Measurements from ENCODE around the gene FBXW5.

The FBXW5 gene

DNA sequence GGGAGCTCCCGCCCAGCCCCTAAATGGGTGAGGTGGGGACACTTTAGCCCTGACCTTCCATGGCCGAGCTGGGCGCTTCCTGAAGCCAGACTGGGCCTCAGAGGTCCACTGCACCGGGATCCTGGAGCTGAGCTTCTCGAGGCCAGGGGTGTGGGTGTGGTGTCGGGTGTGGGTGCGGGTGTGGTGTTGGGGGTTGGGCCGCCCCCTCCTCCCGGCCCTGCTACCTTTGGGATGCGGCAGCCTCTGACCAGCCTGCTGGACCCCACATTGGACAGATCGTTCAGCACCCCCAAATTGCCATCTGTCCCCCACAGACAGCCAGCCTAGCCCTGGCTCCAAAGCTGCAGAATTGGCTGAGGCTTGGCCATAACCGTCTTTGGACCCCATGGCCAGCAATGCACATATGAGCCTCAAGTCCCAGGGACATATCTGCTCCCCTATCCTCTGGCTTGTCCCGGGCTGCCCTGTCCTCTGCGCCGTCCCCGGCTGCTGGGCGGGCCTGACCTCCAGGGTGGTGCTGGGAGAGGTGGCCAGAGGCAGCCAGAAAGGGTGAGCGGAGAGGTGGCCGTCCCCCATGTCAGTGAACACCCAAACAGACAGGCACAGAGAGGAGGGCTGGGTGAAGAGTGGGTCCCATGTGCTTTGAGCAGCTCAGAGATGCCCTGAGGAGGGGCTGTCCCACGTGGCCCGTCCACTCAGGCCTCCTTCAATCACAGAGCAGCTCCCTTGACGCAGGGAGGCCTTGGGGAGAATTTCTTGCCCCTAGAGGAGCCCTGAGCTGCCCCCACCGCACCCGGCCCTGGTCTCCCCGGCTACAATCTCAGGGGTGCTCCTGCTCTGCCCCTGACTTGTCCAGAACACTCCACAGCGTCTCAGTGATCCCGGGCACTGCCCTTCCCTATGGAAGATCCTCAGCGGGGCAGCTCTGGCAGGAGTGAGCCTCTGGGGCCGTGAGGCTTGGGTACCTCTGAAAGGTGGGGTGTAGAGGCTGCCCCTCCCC is 29.4 kb upstream of the FBXW5 start:
- Mint-ChIP-seq H3K9me3 (no peaks in the 10 kb centered on the region), H3K4me3 (peak overlapping the region in 1 of 2 donors; percentile 83), H3K27me3 (no peaks in the 10 kb centered on the region), H3K36me3 (ENCODE audit: insufficient read depth) (no peaks in the 10 kb centered on the region), H3K4me1 (ENCODE audit: low read depth in 2 of 2) (peaks cover 6 to 24% of the 10 kb centered on the region in 2 donors), H3K27ac (peak overlapping the region in 1 of 2 donors; percentile 87)
- DNase-seq (no peak), ATAC-seq (replicated peaks) (no peak)

DNA sequence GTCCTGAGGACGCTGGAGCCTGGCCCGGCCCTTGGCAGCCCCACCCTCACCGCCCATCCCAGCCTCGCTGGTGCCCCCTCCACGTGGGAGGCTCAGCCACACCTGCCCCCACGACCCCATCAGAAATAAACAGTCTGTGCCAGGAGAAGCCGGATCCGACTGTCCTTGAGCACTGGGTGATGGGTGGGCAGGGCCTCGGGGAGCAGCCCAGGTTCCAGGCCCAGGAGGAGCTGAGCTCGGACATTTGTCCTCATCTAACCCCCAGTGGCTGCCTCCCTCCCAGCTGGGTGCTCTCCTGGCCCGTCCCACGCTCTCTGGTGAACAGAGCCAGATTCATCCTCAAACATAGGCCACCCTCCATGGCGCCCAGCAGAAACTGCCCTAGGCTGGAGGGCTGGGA is 28.2 kb upstream of the FBXW5 start:
- ATAC-seq (replicated peaks) = no peak
- H3K27me3 Mint-ChIP-seq = no peaks in the 10 kb centered on the region
- no peak for DNase-seq
- H3K27ac Mint-ChIP-seq = peak overlapping the region in 1 of 2 donors; percentile 73
- no peaks in the 10 kb centered on the region for H3K36me3 Mint-ChIP-seq (ENCODE audit: insufficient read depth)
- H3K4me3 Mint-ChIP-seq = no peak overlapping the region
- no peaks in the 10 kb centered on the region for H3K9me3 Mint-ChIP-seq
- peaks cover 6 to 25% of the 10 kb centered on the region in 2 donors for H3K4me1 Mint-ChIP-seq (ENCODE audit: low read depth in 2 of 2)

DNA sequence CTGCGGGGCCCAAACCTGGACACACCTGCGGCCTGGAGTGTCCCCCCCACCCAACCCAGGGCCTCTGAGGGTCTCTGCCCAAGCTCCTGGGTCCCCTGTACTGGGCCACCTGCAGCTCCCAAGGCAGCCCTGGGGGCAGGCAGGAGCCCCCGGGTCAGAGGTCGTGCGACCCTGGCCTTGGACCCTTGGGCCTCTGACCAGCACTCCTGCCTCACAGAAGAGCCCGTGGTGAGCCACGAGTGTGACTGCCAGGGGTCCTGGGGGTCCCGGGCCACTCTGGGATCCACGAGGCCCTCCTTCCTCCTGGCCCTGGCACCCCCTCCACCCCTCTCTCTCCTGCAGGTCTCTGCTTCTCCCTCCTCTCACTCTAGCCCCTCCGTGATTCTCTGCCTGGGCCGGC is 27.8 kb upstream of the FBXW5 start:
- peaks cover 6 to 23% of the 10 kb centered on the region in 2 donors for H3K4me1 Mint-ChIP-seq (ENCODE audit: low read depth in 2 of 2)
- H3K4me3 Mint-ChIP-seq = no peak overlapping the region
- ATAC-seq (replicated peaks) (no peak), DNase-seq (no peak)
- H3K27me3 Mint-ChIP-seq = no peaks in the 10 kb centered on the region
- H3K9me3 Mint-ChIP-seq = no peaks in the 10 kb centered on the region
- H3K27ac Mint-ChIP-seq = peak overlapping the region in 1 of 2 donors; percentile 73
- peaks cover under 1% of the 10 kb centered on the region for H3K36me3 Mint-ChIP-seq (ENCODE audit: insufficient read depth)

DNA sequence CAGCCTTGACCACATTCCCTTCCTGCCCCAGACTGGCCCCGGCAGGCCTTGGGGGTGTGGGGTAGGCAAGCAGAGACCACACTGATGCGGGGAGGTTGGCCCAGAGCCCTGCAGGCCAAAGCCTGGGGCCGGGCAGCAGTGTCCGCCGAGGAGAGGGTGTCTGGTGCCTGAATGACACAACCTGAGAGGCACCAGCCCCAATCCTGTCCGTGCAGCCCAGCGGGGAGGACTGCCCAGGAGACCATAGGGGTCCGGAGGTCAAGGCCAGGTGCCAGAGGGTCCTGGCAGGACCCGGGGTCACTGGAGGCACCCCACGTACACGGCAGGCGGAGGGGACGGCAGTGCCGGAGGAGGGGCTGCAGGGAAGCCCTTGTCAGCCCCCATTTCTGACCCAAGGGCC is 27.2 kb upstream of the FBXW5 start:
- no peak for ATAC-seq (replicated peaks)
- Mint-ChIP-seq H3K27me3 (no peaks in the 10 kb centered on the region), H3K9me3 (no peaks in the 10 kb centered on the region), H3K36me3 (ENCODE audit: insufficient read depth) (peaks cover 4% of the 10 kb centered on the region), H3K4me1 (ENCODE audit: low read depth in 2 of 2) (peaks cover 10 to 25% of the 10 kb centered on the region in 2 donors), H3K27ac (no peak overlapping the region), H3K4me3 (no peak overlapping the region)
- DNase-seq = no peak

DNA sequence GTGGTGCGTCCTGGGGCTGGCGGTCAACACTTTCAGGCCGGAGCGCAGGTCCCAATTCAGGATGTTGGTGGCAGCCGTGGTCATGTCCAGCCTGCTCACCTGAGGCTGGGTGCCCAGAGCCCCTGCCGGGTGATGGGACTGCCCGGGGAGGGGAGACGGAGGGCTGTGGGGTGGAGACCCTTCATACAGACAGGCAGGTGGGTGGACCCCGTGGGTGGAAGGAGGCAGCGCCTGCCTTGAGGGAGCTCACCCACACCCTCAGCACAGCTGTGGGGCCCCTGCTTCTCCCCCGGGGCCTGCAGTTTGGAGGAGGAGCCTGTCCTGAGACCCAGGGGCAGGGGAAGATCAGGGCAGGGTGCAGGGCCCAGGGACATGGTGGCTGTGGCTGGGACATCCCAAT is 25.8 kb upstream of the FBXW5 start:
- H3K27ac Mint-ChIP-seq = peak overlapping the region in 1 of 2 donors; percentile 53
- H3K9me3 Mint-ChIP-seq = no peaks in the 10 kb centered on the region
- no peaks in the 10 kb centered on the region for H3K27me3 Mint-ChIP-seq
- H3K36me3 Mint-ChIP-seq (ENCODE audit: insufficient read depth) = peaks cover 16% of the 10 kb centered on the region
- ATAC-seq (replicated peaks) (no peak), DNase-seq (no peak)
- H3K4me1 Mint-ChIP-seq (ENCODE audit: low read depth in 2 of 2) = peaks cover 19 to 24% of the 10 kb centered on the region in 2 donors
- no peak overlapping the region for H3K4me3 Mint-ChIP-seq

DNA sequence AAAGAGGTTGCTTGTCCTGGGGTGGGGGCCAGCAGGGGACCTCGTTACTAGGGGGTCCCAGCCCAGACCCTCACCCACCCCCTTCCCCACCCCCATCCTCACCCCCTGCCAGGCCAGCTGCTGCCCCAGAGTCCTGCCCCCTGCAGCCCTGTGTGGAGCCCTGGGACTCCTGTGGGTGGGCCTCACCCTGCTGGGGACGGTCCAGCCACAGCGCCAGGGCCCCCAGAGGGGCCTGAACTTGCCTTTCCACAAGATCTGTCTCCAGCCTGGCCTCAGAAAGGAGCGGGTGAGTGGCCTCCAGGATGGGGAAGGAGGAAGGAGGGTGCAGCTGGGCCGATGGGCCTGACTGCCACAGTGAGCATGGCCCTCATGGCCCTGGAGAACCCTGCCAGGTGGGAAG is 25.2 kb upstream of the FBXW5 start:
- Mint-ChIP-seq H3K9me3 (no peaks in the 10 kb centered on the region), H3K4me3 (no peak overlapping the region), H3K4me1 (ENCODE audit: low read depth in 2 of 2) (peaks cover 16 to 21% of the 10 kb centered on the region in 2 donors), H3K36me3 (ENCODE audit: insufficient read depth) (peaks cover 16% of the 10 kb centered on the region), H3K27ac (peak overlapping the region in 1 of 2 donors; percentile 53), H3K27me3 (no peaks in the 10 kb centered on the region)
- DNase-seq = no peak
- no peak for ATAC-seq (replicated peaks)

DNA sequence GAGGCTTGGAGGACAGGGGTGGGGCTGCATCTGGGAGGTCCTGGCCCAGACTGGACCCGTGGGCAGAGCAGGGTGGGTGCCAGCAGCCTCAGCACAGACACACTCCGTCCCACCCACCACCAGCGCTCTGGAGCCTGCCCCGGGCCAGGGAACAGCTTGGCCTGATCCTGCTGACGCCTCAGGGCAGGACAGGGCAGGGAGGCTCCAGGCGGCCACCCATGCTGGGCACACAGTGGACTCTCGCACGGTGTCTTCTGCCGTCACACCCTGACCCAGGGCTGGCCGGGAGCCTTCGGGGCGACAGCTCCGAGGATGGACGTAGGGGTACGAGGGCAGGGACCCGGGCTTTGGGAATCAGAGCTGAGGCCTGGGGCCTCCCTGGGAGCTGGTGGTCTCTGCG is 24.6 kb upstream of the FBXW5 start:
- H3K27ac Mint-ChIP-seq = no peak overlapping the region
- H3K4me3 Mint-ChIP-seq = no peak overlapping the region
- H3K27me3 Mint-ChIP-seq = no peaks in the 10 kb centered on the region
- H3K36me3 Mint-ChIP-seq (ENCODE audit: insufficient read depth) = peaks cover 16% of the 10 kb centered on the region
- H3K4me1 Mint-ChIP-seq (ENCODE audit: low read depth in 2 of 2) = peaks cover 16 to 27% of the 10 kb centered on the region in 2 donors
- no peak for ATAC-seq (replicated peaks)
- no peaks in the 10 kb centered on the region for H3K9me3 Mint-ChIP-seq
- no peak for DNase-seq

DNA sequence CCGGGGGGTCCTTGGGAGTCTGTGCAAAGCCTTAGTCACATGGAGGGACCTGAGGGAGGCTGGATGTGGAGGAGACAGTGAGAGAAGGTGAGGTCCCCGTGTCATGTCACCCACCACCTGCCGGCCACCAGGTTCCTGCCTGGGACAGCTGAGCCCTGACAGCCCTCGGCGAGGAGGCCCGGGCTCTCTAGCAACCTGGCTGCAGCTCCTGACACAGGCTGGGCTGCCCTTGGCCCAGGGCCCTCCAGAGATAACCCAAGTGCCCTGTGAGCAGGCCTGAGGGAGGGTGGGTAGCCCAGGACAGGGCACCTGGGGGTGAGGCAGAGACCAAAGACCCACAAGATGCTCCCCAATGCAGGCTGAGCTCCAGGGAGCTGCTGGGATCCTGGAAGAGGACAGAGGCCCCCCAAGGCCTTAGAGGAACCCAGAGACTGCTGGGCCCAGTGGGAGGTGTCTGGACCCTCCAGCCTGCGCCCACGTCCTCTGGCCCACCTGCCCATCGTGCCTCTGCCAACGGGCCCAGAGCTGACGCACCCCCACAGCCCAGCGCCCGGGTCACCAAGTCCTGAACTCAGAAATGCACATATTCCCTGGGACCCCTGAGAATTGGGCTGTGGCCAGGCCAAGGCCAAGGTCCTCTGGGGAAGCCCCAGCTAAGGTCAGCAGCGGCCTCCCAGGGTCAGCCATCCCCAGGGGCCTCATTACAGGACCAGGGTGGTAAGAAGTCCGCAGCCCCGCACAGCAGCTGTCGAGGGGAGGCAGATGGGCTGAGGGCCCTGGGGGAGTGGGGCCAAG is 24.0 kb upstream of the FBXW5 start:
- H3K4me1 Mint-ChIP-seq (ENCODE audit: low read depth in 2 of 2) = peaks cover 16 to 27% of the 10 kb centered on the region in 2 donors
- H3K4me3 Mint-ChIP-seq = no peak overlapping the region
- no peak for DNase-seq
- H3K27me3 Mint-ChIP-seq = no peaks in the 10 kb centered on the region
- no peak overlapping the region for H3K27ac Mint-ChIP-seq
- H3K36me3 Mint-ChIP-seq (ENCODE audit: insufficient read depth) = peaks cover 16% of the 10 kb centered on the region
- H3K9me3 Mint-ChIP-seq = no peaks in the 10 kb centered on the region
- no peak for ATAC-seq (replicated peaks)

DNA sequence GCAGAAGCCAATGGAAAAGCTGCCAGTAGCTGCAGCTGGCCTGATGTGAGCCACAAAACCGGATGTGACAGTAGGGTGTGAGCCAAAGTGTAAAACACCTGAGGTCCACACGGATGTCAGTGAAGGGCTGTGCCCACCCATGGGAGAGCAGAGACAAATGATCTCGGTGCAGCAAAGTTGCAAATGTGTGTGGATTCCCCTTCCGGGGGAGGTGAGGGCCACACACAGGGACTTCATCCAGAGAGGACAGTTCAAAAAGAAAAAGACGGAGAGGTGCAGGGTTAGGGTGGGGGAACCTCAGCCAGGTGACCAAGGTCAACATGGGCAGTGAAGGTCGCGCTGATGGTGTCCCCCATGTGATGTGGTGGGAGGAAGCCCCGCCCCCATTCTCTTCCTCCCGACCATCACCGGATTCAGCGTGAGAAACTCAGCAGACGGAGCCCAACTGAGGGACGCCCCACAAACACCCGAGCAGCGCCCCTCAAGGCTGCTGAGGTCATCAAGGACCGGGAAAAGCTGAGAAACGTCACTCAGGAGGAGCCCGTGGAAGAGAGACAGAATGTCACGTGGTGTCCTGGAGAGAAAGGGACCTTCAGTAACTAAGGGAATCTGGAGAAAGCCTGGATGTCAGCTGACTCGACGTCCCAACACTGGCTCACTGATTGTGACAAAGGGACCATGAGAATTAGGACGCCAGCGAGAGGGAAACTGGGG is 21.4 kb upstream of the FBXW5 start:
- Mint-ChIP-seq H3K4me3 (peak overlapping the region; percentile 84 to 85), H3K36me3 (ENCODE audit: insufficient read depth) (peaks cover 16% of the 10 kb centered on the region), H3K4me1 (ENCODE audit: low read depth in 2 of 2) (peaks cover 33 to 43% of the 10 kb centered on the region in 2 donors), H3K27me3 (no peaks in the 10 kb centered on the region), H3K27ac (peak overlapping the region; percentile 91 to 94), H3K9me3 (no peaks in the 10 kb centered on the region)
- DNase-seq = peak; percentile 47 to 60 (median 55)
- ATAC-seq (replicated peaks) = peak; percentile 89

DNA sequence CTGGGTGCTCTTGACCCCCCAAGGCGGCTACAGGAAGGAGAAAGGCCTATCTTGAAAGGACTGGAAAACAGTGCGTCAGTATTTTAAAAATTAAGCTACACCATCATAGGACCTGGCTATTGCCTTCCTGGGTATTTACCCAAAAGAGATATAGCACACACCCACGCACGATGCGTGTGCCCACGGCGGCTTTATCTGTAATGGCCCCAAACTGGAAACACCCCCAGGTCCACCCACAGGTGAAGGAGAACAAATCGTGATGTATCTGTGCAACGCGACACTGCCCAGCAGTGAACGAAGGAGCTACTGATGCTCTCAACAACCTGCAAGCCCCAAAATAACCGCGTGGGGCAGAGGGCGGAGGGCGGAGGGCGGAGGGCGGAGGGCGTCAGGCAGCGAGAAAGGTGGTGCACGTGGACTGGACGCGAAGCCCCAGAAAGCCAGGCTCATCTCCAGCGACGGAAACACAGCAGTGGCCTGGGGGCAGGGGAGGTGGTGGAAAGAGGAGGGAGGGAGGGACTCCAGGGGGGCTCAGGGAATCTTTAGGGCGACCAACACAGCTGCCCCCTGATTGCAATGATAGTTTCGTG is 20.4 kb upstream of the FBXW5 start:
- no peak for ATAC-seq (replicated peaks)
- H3K36me3 Mint-ChIP-seq (ENCODE audit: insufficient read depth) = peaks cover 21% of the 10 kb centered on the region
- peak overlapping the region; percentile 35 to 94 for H3K27ac Mint-ChIP-seq
- no peak for DNase-seq
- H3K27me3 Mint-ChIP-seq = no peaks in the 10 kb centered on the region
- H3K4me3 Mint-ChIP-seq = peak overlapping the region; percentile 84 to 85
- H3K9me3 Mint-ChIP-seq = no peaks in the 10 kb centered on the region
- peaks cover 43 to 50% of the 10 kb centered on the region in 2 donors for H3K4me1 Mint-ChIP-seq (ENCODE audit: low read depth in 2 of 2)

DNA sequence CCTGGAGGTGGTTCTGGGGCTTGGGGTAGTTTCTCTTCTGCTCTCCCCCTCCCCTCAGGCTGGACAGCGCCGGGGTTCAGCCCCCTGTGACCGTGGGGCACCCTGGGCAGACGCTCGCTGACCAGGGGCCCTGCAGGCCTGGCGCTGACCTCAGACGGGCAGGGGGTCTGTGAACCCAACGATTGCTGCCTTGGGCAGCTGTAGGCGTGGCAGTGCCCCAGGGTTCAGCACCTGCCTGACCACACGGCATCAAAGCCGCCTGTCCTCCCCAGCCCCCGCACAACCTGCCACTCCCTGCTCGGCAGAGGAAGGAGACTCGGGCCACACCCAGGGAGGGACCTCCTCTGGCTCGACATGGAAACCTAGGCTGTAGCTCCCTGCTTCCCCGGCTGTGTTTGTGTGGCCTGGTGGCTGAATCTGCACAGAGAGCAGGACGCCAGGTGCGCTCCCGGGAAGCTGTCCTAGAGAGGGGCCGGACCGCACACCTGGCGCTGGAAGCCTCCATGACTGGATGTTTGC is 19.7 kb upstream of the FBXW5 start:
- no peak for DNase-seq
- Mint-ChIP-seq H3K9me3 (no peaks in the 10 kb centered on the region), H3K4me1 (ENCODE audit: low read depth in 2 of 2) (peaks cover 45 to 50% of the 10 kb centered on the region in 2 donors), H3K4me3 (peak overlapping the region; percentile 45 to 65), H3K27ac (peak overlapping the region; percentile 35 to 78), H3K36me3 (ENCODE audit: insufficient read depth) (peaks cover 21% of the 10 kb centered on the region), H3K27me3 (no peaks in the 10 kb centered on the region)
- no peak for ATAC-seq (replicated peaks)

DNA sequence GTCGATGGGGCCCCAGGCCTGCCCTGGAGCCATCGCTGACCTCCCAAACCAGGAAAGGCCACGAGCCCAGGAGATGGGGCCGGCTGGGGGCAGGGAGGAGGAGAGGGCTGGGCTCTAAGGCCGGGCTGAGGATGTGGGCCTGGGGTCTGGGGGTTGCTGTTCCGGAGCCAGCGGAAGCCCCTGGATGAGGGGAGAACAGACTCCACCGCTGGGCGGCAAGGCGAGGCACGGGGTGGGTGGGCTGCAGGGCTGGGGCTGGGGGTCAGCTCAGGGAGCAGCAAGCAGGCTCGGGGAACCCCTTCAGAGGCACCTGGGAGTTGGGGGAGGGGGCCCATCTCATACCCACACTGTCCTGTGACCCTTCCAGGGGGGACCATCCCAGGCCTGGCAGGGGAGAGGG is 19.2 kb upstream of the FBXW5 start:
- Mint-ChIP-seq H3K9me3 (no peaks in the 10 kb centered on the region), H3K27me3 (no peaks in the 10 kb centered on the region), H3K4me1 (ENCODE audit: low read depth in 2 of 2) (peaks cover 48 to 55% of the 10 kb centered on the region in 2 donors), H3K27ac (peak overlapping the region; percentile 69 to 82), H3K36me3 (ENCODE audit: insufficient read depth) (peaks cover 21% of the 10 kb centered on the region), H3K4me3 (peak overlapping the region in 1 of 2 donors; percentile 56)
- DNase-seq = no peak
- ATAC-seq (replicated peaks) = no peak

Measured in effector memory CD8-positive, alpha-beta T cell (primary cell).